Stimulated activated CD4-positive, alpha-beta T cell treated with anti-CD3 and anti-CD28 coated beads, TNF-alpha, amount 100 ng/mL, for 48 hours (primary cell): Measurements from ENCODE around the gene RPP25.
"Not testable (repeated sequence)": the region's sequence is repeated elsewhere in the genome, so short reads cannot be mapped to it uniquely, and the experiment has no call there.

ENCODE experiments used
- DNase-seq, 3 donors: peaks; one replicate each; pipeline ENCODE4 v3.0.0-alpha.2; 2020; ENCODE audit warnings: low read depth in 3 of 3

The RPP25 gene

GRCh38 chr15:74962671-74963070 is 6.1 kb upstream of the RPP25 start:
- DNase-seq, result no peak

- DNase-seq, result no peak
Measured at GRCh38 chr15:74962219-74962618, 5.6 kb upstream of the RPP25 start.

- DNase-seq, result no peak
Measured at GRCh38 chr15:74961616-74962015, 5.0 kb upstream of the RPP25 start.

- no peak for DNase-seq
Measured at GRCh38 chr15:74960995-74961588, 4.5 kb upstream of the RPP25 start.

- no peak for DNase-seq
Measured at GRCh38 chr15:74960286-74960685, 3.7 kb upstream of the RPP25 start.

GRCh38 chr15:74959586-74959939 is 3.0 kb upstream of the RPP25 start:
- DNase-seq, result no peak

- no peak for DNase-seq
Measured at GRCh38 chr15:74958908-74959585, 2.5 kb upstream of the RPP25 start.

GRCh38 chr15:74958320-74958907 is 1.8 kb upstream of the RPP25 start:
- DNase-seq, result no peak

- DNase-seq, result no peak
Measured at GRCh38 chr15:74957476-74958035, 984 bp upstream of the RPP25 start.

GRCh38 chr15:74955796-74956647 is 550 bp downstream of the RPP25 start:
- peak; percentile 44 to 61 (median 58) for DNase-seq

GRCh38 chr15:74955017-74955416 is 1.6 kb downstream of the RPP25 start:
- DNase-seq, result no peak

GRCh38 chr15:74954515-74954914 is 2.1 kb downstream of the RPP25 start:
- no peak for DNase-seq

GRCh38 chr15:74951006-74951405 is 5.6 kb downstream of the RPP25 start:
- DNase-seq, result no peak

GRCh38 chr15:74950078-74950908 is 6.3 kb downstream of the RPP25 start:
- DNase-seq, result peak; percentile 55 to 72 (median 56)

- DNase-seq, result peak; percentile 82 to 92 (median 86)
Measured at GRCh38 chr15:74937590-74938371, 18.8 kb downstream of the RPP25 start, which contains the start of gene COX5A. Gene COX5A (minus strand): TSS chr15:74938073. CDS start chr15:74938014, 59 bp downstream.

- DNase-seq, result no peak
Measured at GRCh38 chr15:74937272-74937589, 19.3 kb downstream of the RPP25 start.

- not testable (repeated sequence) for DNase-seq
Measured at GRCh38 chr15:74935193-74935592, 21.4 kb downstream of the RPP25 start.

- DNase-seq, result no peak
Measured at GRCh38 chr15:74933573-74933972, 23.0 kb downstream of the RPP25 start.

GRCh38 chr15:74928771-74929198 is 27.8 kb downstream of the RPP25 start:
- no peak for DNase-seq

- no peak for DNase-seq
Measured at GRCh38 chr15:74924525-74924924, 32.0 kb downstream of the RPP25 start.
